Measurements from ENCODE around the gene SLC4A9.

SLC4A9 gene

DNA sequence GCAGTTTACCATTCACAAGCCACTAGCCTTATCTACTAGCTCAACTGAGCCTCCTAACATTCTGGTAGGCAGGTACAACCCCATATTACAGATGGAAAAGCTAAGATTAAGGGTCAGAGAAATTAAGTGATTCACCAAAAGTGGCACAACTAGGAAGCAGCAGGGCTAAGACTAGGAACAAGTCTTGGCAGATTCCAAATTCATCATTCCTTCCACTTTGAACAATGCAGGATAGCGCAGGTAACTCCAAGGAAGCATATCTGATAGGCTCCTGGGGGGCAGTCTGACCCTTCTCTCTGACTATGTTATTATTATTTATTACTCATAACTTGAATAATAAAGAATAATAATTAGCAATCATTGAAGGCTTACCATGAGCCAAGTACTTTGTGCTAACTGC is 22.1 kb upstream of the SLC4A9 start:
- no peak overlapping the region for H3K4me3 ChIP-seq (ENCODE audit: low read depth, low read length)
- TF ChIP-seq, protein P1, sequence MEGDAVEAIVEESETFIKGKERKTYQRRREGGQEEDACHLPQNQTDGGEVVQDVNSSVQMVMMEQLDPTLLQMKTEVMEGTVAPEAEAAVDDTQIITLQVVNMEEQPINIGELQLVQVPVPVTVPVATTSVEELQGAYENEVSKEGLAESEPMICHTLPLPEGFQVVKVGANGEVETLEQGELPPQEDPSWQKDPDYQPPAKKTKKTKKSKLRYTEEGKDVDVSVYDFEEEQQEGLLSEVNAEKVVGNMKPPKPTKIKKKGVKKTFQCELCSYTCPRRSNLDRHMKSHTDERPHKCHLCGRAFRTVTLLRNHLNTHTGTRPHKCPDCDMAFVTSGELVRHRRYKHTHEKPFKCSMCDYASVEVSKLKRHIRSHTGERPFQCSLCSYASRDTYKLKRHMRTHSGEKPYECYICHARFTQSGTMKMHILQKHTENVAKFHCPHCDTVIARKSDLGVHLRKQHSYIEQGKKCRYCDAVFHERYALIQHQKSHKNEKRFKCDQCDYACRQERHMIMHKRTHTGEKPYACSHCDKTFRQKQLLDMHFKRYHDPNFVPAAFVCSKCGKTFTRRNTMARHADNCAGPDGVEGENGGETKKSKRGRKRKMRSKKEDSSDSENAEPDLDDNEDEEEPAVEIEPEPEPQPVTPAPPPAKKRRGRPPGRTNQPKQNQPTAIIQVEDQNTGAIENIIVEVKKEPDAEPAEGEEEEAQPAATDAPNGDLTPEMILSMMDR (conservative IDR thresholded peaks at IDR 0.05; ENCODE audit: low read depth, low read length) = no peak
- no peak for DNase-seq (ENCODE audit: low read depth)

DNA sequence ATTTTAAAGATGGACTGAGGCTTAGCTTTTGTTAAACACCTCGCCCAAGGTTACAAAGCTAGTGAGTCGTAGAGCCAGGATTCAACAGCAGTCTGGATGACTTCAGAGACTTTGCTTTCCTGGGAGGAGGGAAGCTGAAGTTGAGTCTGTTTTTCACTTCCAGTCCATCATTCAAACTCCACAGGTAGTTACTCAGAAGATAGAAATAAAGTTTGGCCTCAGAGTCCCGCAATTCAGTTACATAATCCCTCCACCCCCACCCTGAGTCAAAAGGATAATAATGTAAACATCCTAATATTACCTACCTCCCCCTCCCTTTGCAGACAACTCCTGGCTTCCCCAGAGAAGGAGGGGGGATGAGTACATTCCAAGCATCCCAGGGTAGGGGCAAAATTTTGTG is 21.7 kb upstream of the SLC4A9 start:
- no peak overlapping the region for H3K4me3 ChIP-seq (ENCODE audit: low read depth, low read length)
- DNase-seq (ENCODE audit: low read depth) = no peak
- TF ChIP-seq, protein P1 (conservative IDR thresholded peaks at IDR 0.05; ENCODE audit: low read depth, low read length) = no peak

DNA sequence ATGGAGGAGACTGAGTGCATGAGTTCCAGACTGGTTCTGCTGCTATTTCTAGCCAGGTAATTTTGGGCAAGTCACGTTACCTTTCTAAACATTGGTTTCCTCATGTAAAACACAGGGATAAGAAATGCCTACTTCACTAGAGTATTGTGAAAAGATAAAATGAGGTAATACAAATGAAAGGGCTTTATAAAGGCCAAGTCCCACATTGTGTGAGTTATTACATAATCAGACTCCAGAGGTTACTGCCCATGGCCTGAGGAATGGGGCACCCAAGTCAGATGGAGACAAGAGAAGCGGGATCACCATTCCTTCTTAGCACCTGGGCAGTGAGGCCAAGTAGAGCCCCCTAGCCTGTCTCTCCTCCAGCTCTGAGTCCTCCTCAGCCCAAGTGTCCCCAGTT is 21.1 kb upstream of the SLC4A9 start:
- no peak overlapping the region for H3K4me3 ChIP-seq (ENCODE audit: low read depth, low read length)
- no peak for DNase-seq (ENCODE audit: low read depth)
- TF ChIP-seq, protein P1 (conservative IDR thresholded peaks at IDR 0.05; ENCODE audit: low read depth, low read length) = no peak

DNA sequence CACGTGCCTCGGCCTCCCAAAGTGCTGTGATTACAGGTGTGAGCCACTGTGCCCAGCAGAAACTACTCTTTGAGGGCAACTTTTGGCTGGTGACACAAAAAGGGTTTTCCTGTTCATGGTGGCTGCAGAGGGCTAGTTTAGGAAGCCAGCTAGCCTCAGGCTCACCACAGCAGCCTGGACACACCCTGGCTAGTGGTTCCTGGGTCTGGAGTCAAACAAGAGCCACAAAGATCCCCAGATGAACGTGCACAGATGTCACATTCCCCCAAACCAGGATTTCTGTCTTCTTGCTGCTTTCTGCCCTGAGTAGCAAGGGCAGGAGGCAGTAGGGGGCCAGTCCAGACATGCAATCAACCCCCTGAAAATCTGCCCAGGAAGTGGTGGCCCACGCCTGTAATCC is 20.4 kb upstream of the SLC4A9 start:
- no peak for DNase-seq (ENCODE audit: low read depth)
- H3K4me3 ChIP-seq (ENCODE audit: low read depth, low read length) = no peak overlapping the region
- TF ChIP-seq, protein P1 (conservative IDR thresholded peaks at IDR 0.05; ENCODE audit: low read depth, low read length) = no peak

DNA sequence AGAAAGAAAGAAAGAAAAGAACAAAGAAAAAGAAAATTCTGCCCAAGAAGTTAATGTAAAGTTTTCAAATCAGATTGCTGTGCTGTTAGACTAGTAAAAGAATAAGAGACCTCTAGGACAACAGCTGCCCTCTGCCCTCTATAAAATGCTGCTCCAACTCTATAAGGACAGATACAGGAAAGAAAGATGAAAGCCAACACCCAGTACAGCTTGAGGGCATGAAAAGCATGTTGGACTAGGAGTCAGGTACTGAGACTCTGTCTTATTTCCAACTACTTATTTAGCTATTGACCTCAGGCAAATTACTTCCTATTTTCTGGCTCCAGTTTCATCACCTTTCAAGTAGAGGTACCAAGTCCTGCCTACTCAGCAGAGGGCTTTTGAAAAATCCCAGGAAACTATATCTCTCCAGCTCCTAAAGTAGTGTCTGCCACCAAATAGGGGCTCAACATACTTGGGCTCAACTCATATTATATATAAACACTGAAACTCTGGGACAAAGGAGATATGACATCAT is 19.3 kb upstream of the SLC4A9 start:
- DNase-seq (ENCODE audit: low read depth) = no peak
- TF ChIP-seq, protein P1 (conservative IDR thresholded peaks at IDR 0.05; ENCODE audit: low read depth, low read length) = no peak
- H3K4me3 ChIP-seq (ENCODE audit: low read depth, low read length) = no peak overlapping the region

DNA sequence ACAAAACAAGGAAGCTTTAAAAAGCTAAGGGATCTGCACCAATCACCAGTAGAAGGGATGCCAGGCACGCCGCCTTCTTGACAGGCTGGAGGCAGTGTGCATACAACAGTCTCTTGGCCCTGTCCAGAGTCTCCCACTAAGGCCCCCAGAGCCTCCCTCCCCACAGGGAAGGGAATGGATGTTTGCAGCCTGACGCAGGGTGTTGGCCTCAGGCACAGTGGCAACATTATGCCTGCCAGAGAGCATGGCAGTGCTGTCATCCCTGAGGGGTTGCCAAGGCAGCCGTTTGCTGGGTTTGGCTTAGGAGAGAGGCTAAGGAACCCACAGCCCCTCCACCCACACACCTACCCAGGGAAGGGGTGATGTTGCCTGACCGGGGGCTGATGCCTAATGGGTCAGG is 18.4 kb upstream of the SLC4A9 start:
- TF ChIP-seq, protein P1 (conservative IDR thresholded peaks at IDR 0.05; ENCODE audit: low read depth, low read length) = no peak
- DNase-seq (ENCODE audit: low read depth) = no peak
- H3K4me3 ChIP-seq (ENCODE audit: low read depth, low read length) = no peak overlapping the region

DNA sequence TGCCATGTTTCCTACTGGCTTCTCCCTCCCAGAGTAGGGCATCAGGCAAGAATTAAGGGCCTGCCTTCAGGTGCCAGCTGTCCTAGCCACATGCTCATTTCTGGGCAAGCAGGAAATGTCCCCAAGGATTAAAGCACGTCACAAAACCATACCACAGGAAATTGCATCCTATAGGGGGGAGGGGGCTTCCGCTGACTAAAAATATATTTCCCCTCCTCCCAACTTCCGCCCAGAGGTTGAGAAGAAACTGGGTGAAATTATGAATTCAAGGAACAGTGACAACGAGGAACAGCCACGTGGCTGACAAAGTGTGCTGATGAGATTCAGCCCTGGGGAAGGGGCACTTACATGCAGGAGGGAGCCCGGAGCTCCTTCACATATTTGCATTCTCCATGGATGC is 17.7 kb upstream of the SLC4A9 start:
- TF ChIP-seq, protein P1 (conservative IDR thresholded peaks at IDR 0.05; ENCODE audit: low read depth, low read length) = no peak
- DNase-seq (ENCODE audit: low read depth) = no peak
- no peak overlapping the region for H3K4me3 ChIP-seq (ENCODE audit: low read depth, low read length)
